Stimulated activated CD8-positive, alpha-beta memory T cell treated with anti-CD3 and anti-CD28 coated beads, Interleukin-4, amount 100 ng/mL, for 48 hours (primary cell): ENCODE results near the gene COMMD2.

ENCODE experiments used
- DNase-seq: peaks from one replicate; pipeline ENCODE4 v3.0.0-alpha.2; 2020

COMMD2 gene

GRCh38 chr3:149763565-149764195 lies 11.4 kb upstream of the COMMD2 start:
- no peak for DNase-seq

GRCh38 chr3:149753717-149754116 lies 1.4 kb upstream of the COMMD2 start:
- no peak for DNase-seq

GRCh38 chr3:149752788-149753136 lies 473 bp upstream of the COMMD2 start:
- no peak for DNase-seq

- no peak for DNase-seq
These were observed 738 bp downstream of the COMMD2 start for GRCh38 chr3:149751551-149751950.

- DNase-seq, result no peak
These were observed 7.7 kb downstream of the COMMD2 start for GRCh38 chr3:149744606-149745005.

- no peak for DNase-seq
These were observed 8.1 kb downstream of the COMMD2 start for GRCh38 chr3:149744151-149744550.

GRCh38 chr3:149739396-149739795 lies 12.9 kb downstream of the COMMD2 start:
- DNase-seq, result no peak

- DNase-seq, result no peak
These were observed 13.4 kb downstream of the COMMD2 start for GRCh38 chr3:149738876-149739275.

GRCh38 chr3:149736953-149737205 lies 15.4 kb downstream of the COMMD2 start:
- DNase-seq, result no peak

GRCh38 chr3:149736175-149736952 lies 15.9 kb downstream of the COMMD2 start:
- no peak for DNase-seq

- no peak for DNase-seq
These were observed 20.1 kb downstream of the COMMD2 start for GRCh38 chr3:149732234-149732633.

GRCh38 chr3:149727656-149728055 lies 24.6 kb downstream of the COMMD2 start:
- no peak for DNase-seq

GRCh38 chr3:149726716-149727407 lies 25.4 kb downstream of the COMMD2 start:
- DNase-seq, result no peak

- DNase-seq, result no peak
These were observed 28.5 kb downstream of the COMMD2 start for GRCh38 chr3:149723781-149724180.

- no peak for DNase-seq
These were observed 31.4 kb downstream of the COMMD2 start for GRCh38 chr3:149720918-149721317.

GRCh38 chr3:149717391-149718056 lies 34.8 kb downstream of the COMMD2 start:
- DNase-seq, result peak; percentile 31

GRCh38 chr3:149716984-149717383 lies 35.3 kb downstream of the COMMD2 start:
- DNase-seq, result no peak

- no peak for DNase-seq
These were observed 37.0 kb downstream of the COMMD2 start for GRCh38 chr3:149715247-149715646.

GRCh38 chr3:149713730-149714654 lies 38.3 kb downstream of the COMMD2 start:
- no peak for DNase-seq

GRCh38 chr3:149706905-149707304 lies 45.4 kb downstream of the COMMD2 start:
- DNase-seq, result no peak

- DNase-seq, result no peak
These were observed 46.9 kb downstream of the COMMD2 start for GRCh38 chr3:149705416-149705815.

- DNase-seq, result no peak
These were observed 48.8 kb downstream of the COMMD2 start for GRCh38 chr3:149703466-149703865.
